Right lobe of liver (tissue), 4 donors: ENCODE data around the gene MAP4K4.

Experiments
- POLR2A ChIP-seq: fragments of 450-650 bp; IDR thresholded peaks from one replicate; pipeline ENCODE4 v1.6.1; 2017; ENCODE audit warnings: antibody characterized with exemption, mild to moderate bottlenecking
- TF ChIP-seq, protein P1 (sequence below), 4 donors: fragments of 200-600 bp in 3 of 4; fragments of 450-650 bp in 1 of 4; IDR thresholded peaks; one replicate each; pipeline versions ENCODE4 v1.5.1 to v1.8.0; 2016 to 2022; ENCODE audit warnings: antibody characterized with exemption in 4 of 4, mild to moderate bottlenecking in 2 of 4
- donor health status: DM: no; HTN: no; CAD: no.
- donor health status: DM: no; HTN: no; CAD: no.
- donor health status: DM: no; HTN: yes; CAD: no.

DNA sequence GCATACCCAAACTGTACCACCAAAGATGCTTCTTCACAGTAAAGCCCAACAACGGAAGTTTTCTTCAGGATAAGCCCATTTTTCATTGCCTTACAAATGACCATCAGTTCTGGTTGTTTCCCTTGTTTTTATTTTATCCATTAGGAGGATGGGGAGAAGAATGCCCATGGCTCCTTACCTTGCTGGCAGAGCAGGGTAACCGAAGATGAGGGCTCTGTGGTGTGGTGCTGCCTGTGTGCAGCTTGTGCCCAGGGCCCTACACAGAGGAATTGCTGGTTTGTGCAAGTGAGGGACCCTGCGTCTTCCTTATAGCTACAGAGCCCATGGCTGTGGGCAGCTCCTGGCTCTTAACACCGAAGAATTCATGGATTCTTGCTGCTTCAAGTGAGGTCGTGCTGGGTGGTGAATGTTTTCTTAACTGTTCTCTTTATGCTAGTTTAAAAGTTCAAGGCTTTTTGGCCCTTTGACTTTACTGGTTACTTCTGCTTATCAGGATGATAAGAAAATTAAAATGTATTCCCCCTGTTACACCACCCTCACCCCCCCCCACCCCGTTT is 110.6 kb downstream of the MAP4K4 start:
- TF ChIP-seq, protein P1, sequence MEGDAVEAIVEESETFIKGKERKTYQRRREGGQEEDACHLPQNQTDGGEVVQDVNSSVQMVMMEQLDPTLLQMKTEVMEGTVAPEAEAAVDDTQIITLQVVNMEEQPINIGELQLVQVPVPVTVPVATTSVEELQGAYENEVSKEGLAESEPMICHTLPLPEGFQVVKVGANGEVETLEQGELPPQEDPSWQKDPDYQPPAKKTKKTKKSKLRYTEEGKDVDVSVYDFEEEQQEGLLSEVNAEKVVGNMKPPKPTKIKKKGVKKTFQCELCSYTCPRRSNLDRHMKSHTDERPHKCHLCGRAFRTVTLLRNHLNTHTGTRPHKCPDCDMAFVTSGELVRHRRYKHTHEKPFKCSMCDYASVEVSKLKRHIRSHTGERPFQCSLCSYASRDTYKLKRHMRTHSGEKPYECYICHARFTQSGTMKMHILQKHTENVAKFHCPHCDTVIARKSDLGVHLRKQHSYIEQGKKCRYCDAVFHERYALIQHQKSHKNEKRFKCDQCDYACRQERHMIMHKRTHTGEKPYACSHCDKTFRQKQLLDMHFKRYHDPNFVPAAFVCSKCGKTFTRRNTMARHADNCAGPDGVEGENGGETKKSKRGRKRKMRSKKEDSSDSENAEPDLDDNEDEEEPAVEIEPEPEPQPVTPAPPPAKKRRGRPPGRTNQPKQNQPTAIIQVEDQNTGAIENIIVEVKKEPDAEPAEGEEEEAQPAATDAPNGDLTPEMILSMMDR (IDR thresholded peaks at IDR 0.05) = no peak
- TF ChIP-seq POLR2A = no peak
